IMR-90 (cell line): ENCODE results near the gene TRAPPC2B. TPM values are rescaled to one million over a fixed set of nuclear protein-coding genes. Genes with fewer than 3 reads are reported as not detected.

Experiments used
- ATAC-seq: fragments of 200-7000 bp; cut with Tn5 transposase; 2 replicates; pipeline ENCODE4 v1.9.1; 2020; ENCODE audit warnings: low read depth, mild to moderate bottlenecking, moderate library complexity
- BruUV-seq: library from RNA; stranded (reverse); fragments of 400-500 nt; replicated peaks from 2 replicates; lab custom pipeline; 2021; lab: Mats Ljungman, UMichigan
- CTCF ChIA-PET: fragments of 300-600 bp; formaldehyde crosslinking; extraction: SDS; loops from one replicate; lab custom pipeline; 2021; ENCODE audit warnings: antibody characterized with exemption; lab: Yijun Ruan, JAX
- POLR2A ChIA-PET: fragments of 300-600 bp; sonication (Branson Sonifier 250); formaldehyde crosslinking; loops from one replicate; lab custom pipeline; 2022; ENCODE audit warnings: antibody characterized with exemption; ENCODE audit not compliant: unreplicated experiment; lab: Charles Lee
- DNase-seq: peaks from one replicate; pipeline ENCODE4 v3.0.0; 2013
- H2AFZ ChIP-seq: replicated peaks from 2 replicates; pipeline ENCODE3; 2013; ENCODE audit warnings: low read length, mild to moderate bottlenecking; ENCODE audit not compliant: poor library complexity
- H2AK5ac ChIP-seq: 2 replicates; pipeline ENCODE4 v1.6.1; 2013; ENCODE audit warnings: low read depth, low read length, inconsistent platforms
- H2AK9ac ChIP-seq: replicated peaks from 2 replicates; pipeline ENCODE3; 2013; ENCODE audit warnings: mild to moderate bottlenecking, low read depth, low read length, moderate library complexity; ENCODE audit not compliant: poor library complexity
- H2BK120ac ChIP-seq: 2 replicates; pipeline ENCODE4 v1.6.1; 2013; ENCODE audit warnings: low read depth, low read length, inconsistent platforms
- H2BK15ac ChIP-seq: 3 replicates; pipeline ENCODE4 v1.6.1; 2013; ENCODE audit warnings: low read depth, low read length, inconsistent platforms
- H2BK20ac ChIP-seq: 2 replicates; pipeline ENCODE4 v1.6.1; 2013; ENCODE audit warnings: low read depth, mild to moderate bottlenecking, inconsistent platforms, low read length, moderate library complexity
- H2BK5ac ChIP-seq: 2 replicates; pipeline ENCODE4 v1.6.1; 2013; ENCODE audit warnings: mild to moderate bottlenecking, low read depth, low read length, inconsistent platforms; ENCODE audit not compliant: poor library complexity, severe bottlenecking
- H3K14ac ChIP-seq: replicated peaks from 2 replicates; pipeline ENCODE4 v1.6.1; 2013; ENCODE audit warnings: low read depth, low read length, inconsistent platforms
- H3K18ac ChIP-seq: 2 replicates; pipeline ENCODE4 v1.6.1; 2013; ENCODE audit warnings: low read depth, low read length, control low read depth
- H3K23ac ChIP-seq: 2 replicates; pipeline ENCODE4 v1.6.1; 2013; ENCODE audit warnings: low read depth, low read length, inconsistent platforms
- H3K27ac ChIP-seq: 2 replicates; pipeline ENCODE4 v1.5.1; 2013; ENCODE audit warnings: mild to moderate bottlenecking, control low read depth, low read length; ENCODE audit not compliant: insufficient read depth
- H3K27me3 ChIP-seq: 2 replicates; pipeline ENCODE4 v1.6.1; 2013; ENCODE audit warnings: low read length; ENCODE audit not compliant: control insufficient read depth, insufficient read depth
- H3K36me3 ChIP-seq: 2 replicates; pipeline ENCODE4 v1.6.1; 2013; ENCODE audit warnings: low read length, mixed read lengths; ENCODE audit not compliant: control insufficient read depth, insufficient read depth
- H3K4ac ChIP-seq: 2 replicates; pipeline ENCODE4 v1.6.1; 2013; ENCODE audit warnings: low read depth, low read length, inconsistent platforms
- H3K4me1 ChIP-seq: 2 replicates; pipeline ENCODE4 v1.6.1; 2013; ENCODE audit warnings: low read length, mixed read lengths; ENCODE audit not compliant: control insufficient read depth, insufficient read depth
- H3K4me2 ChIP-seq: 2 replicates; pipeline ENCODE4 v1.6.1; 2013; ENCODE audit warnings: low read depth, mild to moderate bottlenecking, control low read depth, low read length, moderate library complexity
- H3K4me3 ChIP-seq: 2 replicates; pipeline ENCODE4 v1.5.1; 2013; ENCODE audit warnings: low read depth, mild to moderate bottlenecking, control low read depth, low read length, moderate library complexity; ENCODE audit not compliant: insufficient read depth
- H3K56ac ChIP-seq: 2 replicates; pipeline ENCODE4 v1.6.1; 2013; ENCODE audit warnings: low read length, inconsistent platforms; ENCODE audit not compliant: insufficient read depth; ENCODE audit errors: extremely low read depth
- H3K79me1 ChIP-seq, 2 experiments: 2 replicates each; pipeline ENCODE4 v1.6.1; 2013; ENCODE audit warnings: low read length in 2 of 2, inconsistent platforms in 1 of 2, low read depth in 1 of 2
- H3K9ac ChIP-seq: 2 replicates; pipeline ENCODE4 v1.6.1; 2013; ENCODE audit warnings: low read depth, low read length, control low read depth
- H3K9me1 ChIP-seq: 2 replicates; pipeline ENCODE4 v1.6.1; 2013; ENCODE audit warnings: low read length, inconsistent platforms; ENCODE audit not compliant: insufficient read depth
- H3K9me3 ChIP-seq: 2 replicates; pipeline ENCODE4 v1.6.1; 2013; ENCODE audit warnings: low read length; ENCODE audit not compliant: control insufficient read depth, insufficient read depth
- H4K20me1 ChIP-seq: 2 replicates; pipeline ENCODE4 v1.6.1; 2013; ENCODE audit warnings: low read length, inconsistent platforms; ENCODE audit not compliant: insufficient read depth
- H4K5ac ChIP-seq: 2 replicates; pipeline ENCODE4 v1.6.1; 2013; ENCODE audit warnings: mild to moderate bottlenecking, low read depth, low read length, control low read depth
- H4K8ac ChIP-seq, 2 experiments: 2 replicates each; pipeline ENCODE4 v1.6.1; 2013; ENCODE audit warnings: low read depth in 2 of 2, low read length in 2 of 2, control low read depth in 1 of 2, inconsistent platforms in 1 of 2
- H4K91ac ChIP-seq: 2 replicates; pipeline ENCODE4 v1.6.1; 2013; ENCODE audit warnings: low read depth, low read length, inconsistent platforms; ENCODE audit not compliant: insufficient read depth
- BHLHE40 ChIP-seq: fragments of 150-350 bp; IDR thresholded peaks from 2 replicates; pipeline ENCODE4 v1.6.1; 2016; ENCODE audit warnings: mild to moderate bottlenecking, low read depth, low read length
- CEBPB ChIP-seq: IDR thresholded peaks from 2 replicates; pipeline ENCODE4 v1.6.1; 2012; ENCODE audit warnings: low read depth, low read length, improper control_type of control experiment
- CHD1 ChIP-seq: IDR thresholded peaks from 2 replicates; pipeline ENCODE4 v1.6.1; 2012; ENCODE audit warnings: low read depth, low read length, improper control_type of control experiment
- FOS ChIP-seq: fragments of 150-350 bp; IDR thresholded peaks from 2 replicates; pipeline ENCODE4 v1.6.1; 2016; ENCODE audit warnings: low read depth, low read length
- MAFK ChIP-seq: IDR thresholded peaks from 2 replicates; pipeline ENCODE4 v1.6.1; 2012; ENCODE audit warnings: low read depth, low read length, improper control_type of control experiment
- MXI1 ChIP-seq: IDR thresholded peaks from 2 replicates; pipeline ENCODE4 v1.6.1; 2012; ENCODE audit warnings: low read depth, mild to moderate bottlenecking, low read length, moderate library complexity, borderline replicate concordance
- POLR2A ChIP-seq: IDR thresholded peaks from 2 replicates; pipeline ENCODE4 v1.6.1; 2012; ENCODE audit warnings: mild to moderate bottlenecking, low read depth, low read length
- RAD21 ChIP-seq: IDR thresholded peaks from 2 replicates; pipeline ENCODE4 v1.6.1; 2012; ENCODE audit warnings: low read length, improper control_type of control experiment
- RCOR1 ChIP-seq: IDR thresholded peaks from 2 replicates; pipeline ENCODE4 v1.6.1; 2012; ENCODE audit warnings: mild to moderate bottlenecking, low read length, improper control_type of control experiment; ENCODE audit not compliant: insufficient replicate concordance
- RFX5 ChIP-seq: IDR thresholded peaks from 2 replicates; pipeline ENCODE4 v1.8.0; 2012; ENCODE audit warnings: low read depth, mild to moderate bottlenecking, low read length, moderate library complexity
- SMC3 ChIP-seq: fragments of 150-350 bp; IDR thresholded peaks from 2 replicates; pipeline ENCODE4 v1.6.1; 2016; ENCODE audit warnings: low read depth, mild to moderate bottlenecking, antibody characterized with exemption, low read length, moderate library complexity
- WGBS, 2 experiments: methylation state at CpG; one replicate each; pipeline versions ENCODE4 v1.1.5 to v1.1.7; 2013; ENCODE audit warnings: missing lambda C conversion rate in 2 of 2; ENCODE audit not compliant: insufficient read length in 1 of 2; ENCODE audit errors: extremely low coverage in 2 of 2; 5-methylcytosine and 5-hydroxymethylcytosine counted together
- dilution Hi-C: fragments of 300-500 bp; cut with HindIII; formaldehyde crosslinking; loops from one replicate; pipeline ENCODE4 v1.14.3; 2018; ENCODE audit warnings: low sequenced_read_pairs; ENCODE audit not compliant: unreplicated experiment
- in situ Hi-C: fragments of 300-500 bp; cut with MboI; formaldehyde crosslinking; loops from 3 replicates; pipeline ENCODE4 v1.14.3; 2019; ENCODE audit warnings: low sequenced_read_pairs, inconsistent platforms, mixed read lengths
- intact Hi-C: fragments of 100-400 bp; cut with micrococcal nuclease; formaldehyde crosslinking; loops from 2 replicates; pipeline ENCODE4 v1.10.0; 2022
- polyA plus RNA-seq, 3 experiments: library from polyadenylated mRNA; depleted of rRNA; stranded (reverse); fragments of >200 nt; gene quantifications; 2 replicates each; pipeline ENCODE4 v1.2.3, GENCODE V29; 2012; ENCODE audit warnings: low replicate concordance in 1 of 3
- total RNA-seq: library from RNA; depleted of rRNA; stranded (reverse); fragments of >200 nt; gene quantifications from 2 replicates; pipeline ENCODE4 v1.2.3, GENCODE V29; 2012

The TRAPPC2B gene
- total and polyA plus RNA-seq, 2 of the 4 experiments (the other 2 are of a cell fraction): 14.9 to 20.4 TPM

DNA sequence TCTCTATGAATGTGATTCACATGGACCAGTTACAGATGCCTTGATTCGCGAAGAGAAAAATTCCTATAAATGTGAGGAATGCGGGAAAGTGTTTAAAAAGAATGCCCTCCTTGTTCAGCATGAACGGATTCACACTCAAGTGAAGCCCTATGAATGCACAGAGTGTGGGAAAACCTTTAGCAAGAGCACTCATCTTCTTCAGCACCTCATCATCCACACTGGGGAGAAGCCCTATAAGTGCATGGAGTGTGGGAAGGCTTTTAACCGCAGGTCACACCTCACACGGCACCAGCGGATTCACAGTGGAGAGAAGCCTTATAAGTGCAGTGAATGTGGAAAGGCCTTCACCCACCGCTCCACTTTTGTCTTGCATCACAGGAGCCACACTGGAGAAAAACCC is 35.4 kb upstream of the TRAPPC2B start:
- H3K14ac ChIP-seq: no peak overlapping the region
- no peak overlapping the region for H2BK5ac ChIP-seq
- POLR2A ChIA-PET: no interaction called here
- no peak overlapping the region for H3K9ac ChIP-seq
- H3K9me3 ChIP-seq: peaks cover 5% of the 10 kb centered on the region; the same call in 1 of the 2 replicates
- no CpG with 5 or more reads among the region's 8 CpGs for WGBS, 2 experiments
- H3K4ac ChIP-seq: no peak overlapping the region
- intact Hi-C loops (no loop called here), in situ Hi-C loops (no loop called here), dilution Hi-C loops (no loop called here)
- H3K36me3 ChIP-seq: peaks cover 47% of the 10 kb centered on the region
- H4K91ac ChIP-seq: no peak overlapping the region
- H3K27ac ChIP-seq: no peak overlapping the region
- no peak overlapping the region for H3K4me3 ChIP-seq
- no peak for ATAC-seq
- CTCF ChIA-PET: no interaction called here
- H2BK120ac ChIP-seq: no peak overlapping the region
- no peak for TF ChIP-seq FOS
- TF ChIP-seq RCOR1: no peak
- no peak for TF ChIP-seq RAD21
- TF ChIP-seq BHLHE40: no peak
- no peak for TF ChIP-seq POLR2A
- TF ChIP-seq MAFK: no peak
- no peak for TF ChIP-seq MXI1
- no peak for TF ChIP-seq CEBPB
- TF ChIP-seq SMC3: no peak
- TF ChIP-seq RFX5: no peak
- TF ChIP-seq CHD1: no peak
- H3K4me1 ChIP-seq: no peaks in the 10 kb centered on the region
- BruUV-seq: no TSS peak
- no peaks in the 10 kb centered on the region for H4K20me1 ChIP-seq
- H3K56ac ChIP-seq: no peak overlapping the region
- H3K23ac ChIP-seq: no peak overlapping the region
- DNase-seq: no peak
- H3K27me3 ChIP-seq: no peaks in the 10 kb centered on the region
- no peak overlapping the region for H2AFZ ChIP-seq
- no peak overlapping the region for H3K18ac ChIP-seq
- no peak overlapping the region for H2BK15ac ChIP-seq
- H4K8ac ChIP-seq: no peak overlapping the region
- H2AK5ac ChIP-seq: no peak overlapping the region
- H3K4me2 ChIP-seq: no peak overlapping the region
- no peak overlapping the region for H2BK20ac ChIP-seq
- no peaks in the 10 kb centered on the region for H3K9me1 ChIP-seq
- no peak overlapping the region for H2AK9ac ChIP-seq
- no peak overlapping the region for H4K5ac ChIP-seq
- H3K79me1 ChIP-seq: peaks cover 11 to 37% of the 10 kb centered on the region in 2 experiments
